GM18519 (cell line): ENCODE measurements around the gene VPS11.
"Not testable (repeated sequence)": the region's sequence is repeated elsewhere in the genome, so short reads cannot be mapped to it uniquely, and the experiment has no call there.

Source experiments
- ATAC-seq: cut with Tn5 transposase; IDR thresholded peaks from one replicate; pipeline ENCODE4 v1.9.1; 2021; ENCODE audit warnings: mild to moderate bottlenecking, moderate library complexity; ENCODE audit not compliant: unreplicated experiment, low FRiP score

VPS11 gene

DNA sequence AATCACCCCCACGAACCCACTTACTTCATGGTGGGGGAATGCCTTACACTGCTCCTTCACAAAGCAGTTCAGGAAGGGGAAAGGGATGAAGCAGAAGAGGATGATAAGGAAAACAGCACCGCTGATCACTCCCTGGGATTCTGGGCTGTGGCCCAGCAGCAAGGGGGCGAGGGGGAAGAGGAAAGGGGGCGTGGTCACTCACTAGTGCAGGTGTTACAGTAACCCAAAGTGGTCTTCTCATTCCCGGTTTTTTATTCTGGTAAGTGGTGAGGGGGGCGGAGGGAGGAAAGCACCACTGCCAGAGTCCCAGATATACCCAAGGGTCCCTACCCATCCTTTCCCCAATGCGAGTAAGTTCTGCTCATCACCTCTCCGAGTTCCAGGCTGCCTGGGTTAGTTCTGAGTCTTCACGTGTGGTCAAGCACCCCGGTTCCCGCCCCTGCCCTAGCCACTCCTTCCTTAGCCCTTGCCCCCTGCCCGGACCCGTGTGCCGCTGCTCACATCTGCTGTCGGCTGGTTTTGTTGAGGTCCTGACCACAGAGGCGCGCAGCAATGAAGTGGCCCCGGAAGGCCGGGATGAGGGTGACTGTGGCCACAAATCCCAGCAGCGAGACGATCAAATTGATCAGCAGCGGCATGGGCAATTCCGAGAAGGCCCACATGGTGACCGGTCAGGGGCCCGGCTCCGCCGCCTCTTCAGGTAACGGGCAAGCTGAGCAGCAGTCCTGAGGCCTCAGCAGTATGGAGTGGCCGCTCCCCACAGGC lies 33.6 kb downstream of the VPS11 start:
- no peak for ATAC-seq

DNA sequence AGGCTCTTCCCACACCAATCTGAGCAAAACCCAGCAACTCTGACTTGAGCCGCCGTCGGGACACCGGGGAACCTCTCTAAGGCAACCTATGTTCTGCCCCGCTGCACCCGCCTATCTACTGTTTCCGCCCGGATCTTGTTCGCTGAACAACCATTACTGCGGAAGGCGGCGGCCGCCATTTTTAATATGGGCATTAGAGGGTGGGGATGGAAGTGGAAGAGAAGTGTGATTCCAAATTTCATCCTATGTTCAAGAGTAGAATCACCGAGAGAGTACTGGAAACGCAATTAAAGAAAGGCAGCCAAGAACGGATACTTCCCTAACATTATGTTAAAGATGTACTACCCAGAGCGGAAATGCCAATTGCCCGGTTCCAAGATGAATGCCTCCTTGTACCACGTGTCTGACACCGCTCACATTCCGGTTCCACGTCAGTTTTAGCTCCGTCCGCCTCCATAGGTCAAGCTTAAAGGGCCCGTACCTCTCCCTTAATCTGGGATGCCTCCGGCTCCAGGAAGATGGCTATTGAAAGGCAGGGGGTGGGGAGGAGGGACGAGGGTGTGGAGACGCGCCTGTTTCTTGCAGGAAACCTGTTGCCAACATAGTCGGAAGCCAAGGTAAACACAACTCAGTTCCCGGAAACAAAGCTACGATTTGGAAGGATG lies 34.3 kb downstream of the VPS11 start, which contains the start of gene DPAGT1:
Gene DPAGT1 (minus strand): TSS at position 95 of the 665 bp plus-strand sequence. CDS start 198 bp downstream, outside the sequence.
- peak; percentile 67 for ATAC-seq

DNA sequence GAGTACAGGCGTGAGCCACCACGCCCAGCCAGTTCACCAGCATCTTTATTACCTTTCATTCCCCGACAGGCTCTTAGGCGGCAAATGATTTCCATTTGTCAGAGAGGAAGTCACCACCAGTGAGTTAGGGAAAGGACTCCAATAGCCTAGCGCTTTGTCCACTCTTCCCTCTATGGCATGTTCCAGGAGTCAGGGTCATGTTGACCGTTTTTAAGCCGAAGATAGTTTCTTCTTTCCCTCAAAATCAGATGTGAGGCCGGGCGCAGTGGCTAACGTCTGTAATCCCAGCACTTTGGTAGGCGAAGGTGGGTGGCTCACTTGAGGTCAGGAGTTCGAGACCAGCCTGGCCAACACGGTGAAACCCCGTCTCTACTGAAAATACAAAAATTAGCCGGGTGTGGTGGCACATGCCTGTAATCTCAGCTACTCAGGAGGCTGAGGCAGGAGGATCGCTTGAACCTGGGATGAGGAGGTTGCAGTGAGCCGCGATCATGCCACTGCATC lies 35.6 kb downstream of the VPS11 start:
- not testable (repeated sequence) for ATAC-seq

DNA sequence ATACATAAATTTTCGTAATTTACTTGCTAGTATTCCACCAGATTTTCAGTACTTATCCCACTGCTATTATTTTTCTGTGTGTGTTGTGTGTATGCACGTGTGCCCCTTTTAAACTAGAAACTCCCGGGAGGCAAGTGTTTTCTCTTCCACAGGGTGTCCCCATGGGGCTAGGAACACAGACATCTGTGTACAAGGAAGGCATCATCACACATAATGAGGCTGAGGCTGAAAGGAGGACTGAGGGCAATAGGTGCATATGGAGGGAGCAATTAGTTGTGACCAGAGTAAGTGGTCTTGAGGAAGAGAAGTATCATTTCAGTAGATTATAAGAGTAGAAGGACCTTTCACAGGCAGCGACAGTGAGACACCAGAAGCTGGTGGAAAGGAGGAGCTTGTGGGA lies 36.2 kb downstream of the VPS11 start:
- no peak for ATAC-seq

DNA sequence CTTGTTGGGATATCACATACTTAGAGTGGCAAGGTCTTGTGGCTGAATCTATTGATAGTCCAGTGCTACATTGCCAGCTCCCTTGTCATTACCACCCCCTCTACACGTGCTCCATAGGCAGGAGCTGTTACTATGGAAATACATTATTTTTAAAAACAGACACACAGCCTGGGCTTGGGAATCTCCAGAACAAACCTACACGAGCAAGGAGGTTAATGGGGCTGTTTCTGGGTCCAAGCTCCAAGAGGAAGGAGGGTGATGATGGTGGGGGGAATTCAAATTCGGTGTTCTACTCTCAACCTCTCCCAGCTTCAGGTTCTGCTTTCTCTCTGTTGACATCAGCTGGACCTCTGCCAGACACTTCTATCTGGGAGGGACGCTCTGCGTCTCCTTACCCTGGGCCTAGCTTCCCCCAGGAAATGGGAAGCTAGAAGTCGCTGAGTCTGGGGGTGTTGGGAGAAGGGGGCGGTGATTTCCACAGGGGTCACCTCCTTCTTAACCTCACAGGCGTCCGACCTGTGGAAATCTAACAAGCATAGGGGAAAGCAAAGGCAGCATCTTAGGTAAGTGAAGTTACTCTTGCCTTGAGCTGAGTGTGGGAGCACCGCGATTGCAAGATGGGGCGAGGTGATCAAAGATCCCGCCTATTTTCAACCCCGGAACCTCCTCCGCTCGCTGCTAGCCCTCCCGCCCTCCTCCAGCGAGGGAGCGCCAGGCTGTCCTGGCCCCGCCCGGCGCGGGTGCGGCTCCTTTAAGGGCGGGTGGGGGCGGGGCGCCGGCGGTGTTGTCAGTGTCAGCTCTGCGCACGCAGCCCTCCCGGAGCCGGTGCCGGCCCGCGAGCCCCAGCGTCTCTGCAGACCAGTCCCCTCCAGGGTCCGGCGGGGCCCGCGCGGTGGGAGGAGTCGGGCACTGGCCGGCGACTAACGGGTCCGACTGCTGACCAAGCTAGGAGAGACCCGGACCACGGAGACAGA lies 39.2 kb downstream of the VPS11 start, which contains the start of gene C2CD2L:
Gene C2CD2L (plus strand): TSS at position 781 of the 974 bp plus-strand sequence. CDS start 398 bp downstream, outside the sequence.
- ATAC-seq: peak; percentile 48

DNA sequence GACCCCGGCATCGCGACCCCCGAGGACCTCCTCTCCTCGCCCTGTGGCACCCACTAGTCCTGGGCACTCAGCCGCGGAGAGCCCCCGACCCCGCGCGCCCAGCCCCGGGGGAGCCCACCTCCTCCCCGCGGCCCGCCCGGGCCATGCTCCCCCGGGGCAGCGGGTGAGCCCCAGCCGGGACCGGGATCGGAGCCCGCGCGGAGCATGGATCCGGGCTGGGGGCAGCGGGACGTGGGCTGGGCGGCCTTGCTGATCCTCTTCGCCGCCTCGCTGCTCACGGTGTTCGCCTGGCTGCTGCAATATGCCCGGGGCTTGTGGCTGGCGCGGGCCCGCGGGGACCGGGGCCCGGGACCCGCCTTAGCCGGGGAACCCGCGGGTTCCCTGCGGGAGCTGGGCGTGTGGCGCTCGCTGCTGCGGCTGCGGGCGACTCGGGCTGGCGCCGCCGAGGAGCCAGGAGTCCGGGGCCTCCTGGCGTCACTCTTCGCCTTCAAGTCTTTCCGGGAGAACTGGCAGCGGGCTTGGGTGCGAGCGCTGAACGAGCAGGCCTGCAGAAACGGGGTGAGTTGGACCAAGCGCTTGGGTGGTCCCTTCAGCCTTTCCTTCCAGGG lies 40.0 kb downstream of the VPS11 start:
- peak; percentile 6 for ATAC-seq

DNA sequence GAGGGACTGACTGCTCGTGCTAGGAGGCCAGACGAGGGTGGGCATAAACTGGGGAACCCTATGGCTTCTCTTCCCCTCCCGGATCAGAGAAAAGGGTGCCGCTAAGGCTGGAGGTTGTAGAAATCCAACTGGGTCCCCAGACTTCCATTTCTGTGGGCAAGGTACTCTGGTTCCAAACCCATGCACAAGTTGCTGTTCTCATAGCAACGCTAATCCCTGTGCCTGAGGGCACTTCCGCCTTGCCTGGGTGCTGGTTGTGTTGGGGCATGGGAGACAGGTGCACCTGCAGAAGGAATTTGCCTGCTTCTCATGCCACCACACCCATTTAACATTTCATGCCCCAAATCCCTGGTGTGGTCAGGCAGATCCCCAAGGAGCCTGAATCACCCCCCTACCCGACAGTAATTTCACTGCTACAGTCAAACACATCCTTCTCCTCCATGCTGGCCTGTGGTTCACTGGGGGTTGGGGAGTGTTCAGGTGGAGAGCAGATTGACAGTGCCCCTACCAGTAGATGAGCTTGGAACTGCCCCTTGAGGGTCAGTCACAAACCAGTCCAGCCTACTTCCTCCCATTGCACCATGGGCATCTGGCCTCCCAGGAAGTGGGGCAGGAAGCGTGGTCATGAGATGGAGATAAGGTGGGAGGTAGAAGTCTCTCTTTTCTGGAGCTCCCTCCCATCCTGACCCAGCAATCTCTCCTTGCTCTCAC lies 40.7 kb downstream of the VPS11 start:
- ATAC-seq: no peak

DNA sequence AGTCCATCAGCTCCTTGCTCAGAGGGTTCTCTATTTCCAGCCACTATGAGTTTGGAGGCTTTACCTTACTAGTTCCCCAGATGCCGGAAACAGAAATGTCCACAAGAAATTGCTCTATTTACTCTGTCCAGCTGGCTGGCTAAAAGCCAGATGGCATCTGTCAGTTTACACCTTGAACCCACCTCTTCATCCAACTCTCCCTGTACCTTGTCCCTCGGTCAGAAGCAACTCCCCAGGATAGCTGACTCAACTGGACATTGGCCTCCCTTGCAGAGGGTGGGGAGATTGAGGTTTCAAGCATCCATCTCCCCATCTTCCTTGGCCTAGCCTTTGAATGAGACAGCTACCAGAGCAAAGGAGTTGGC lies 41.2 kb downstream of the VPS11 start:
- ATAC-seq: no peak

DNA sequence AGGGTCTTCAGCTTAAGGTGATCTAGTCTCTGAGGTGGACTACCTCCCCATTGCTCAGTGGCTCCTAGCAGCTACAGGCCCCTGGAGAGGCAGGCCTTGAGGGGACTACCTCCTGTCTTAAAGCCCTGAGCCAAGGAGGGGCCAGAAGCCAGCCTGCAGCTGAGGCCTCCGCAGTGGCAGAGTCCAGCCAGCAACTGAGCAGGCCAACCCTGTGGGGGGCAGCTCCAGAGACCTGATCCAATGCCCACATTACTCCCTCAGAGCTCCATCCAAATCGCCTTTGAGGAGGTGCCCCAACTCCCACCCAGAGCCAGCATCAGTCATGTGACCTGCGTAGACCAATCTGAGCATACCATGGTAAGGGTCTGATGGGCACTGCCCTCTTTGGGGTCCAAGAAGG lies 42.2 kb downstream of the VPS11 start:
- no peak for ATAC-seq

DNA sequence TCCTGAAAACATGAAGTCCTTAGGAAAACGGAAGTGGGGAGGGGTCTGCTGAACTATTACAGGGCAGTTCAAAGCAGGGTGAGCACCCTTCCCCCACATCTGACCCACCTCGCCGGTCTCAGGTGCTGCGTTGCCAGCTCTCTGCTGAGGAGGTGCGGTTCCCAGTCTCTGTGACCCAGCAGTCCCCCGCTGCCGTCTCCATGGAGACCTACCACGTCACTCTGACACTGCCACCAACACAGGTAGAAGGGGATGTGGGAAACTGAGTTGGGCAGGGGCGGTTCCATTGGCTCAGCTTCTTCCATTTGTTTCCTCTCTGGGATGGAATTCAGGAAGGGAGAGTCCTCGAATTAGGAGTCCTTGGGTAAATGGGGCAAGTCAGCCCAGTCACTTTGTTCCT lies 42.8 kb downstream of the VPS11 start:
- ATAC-seq: no peak

DNA sequence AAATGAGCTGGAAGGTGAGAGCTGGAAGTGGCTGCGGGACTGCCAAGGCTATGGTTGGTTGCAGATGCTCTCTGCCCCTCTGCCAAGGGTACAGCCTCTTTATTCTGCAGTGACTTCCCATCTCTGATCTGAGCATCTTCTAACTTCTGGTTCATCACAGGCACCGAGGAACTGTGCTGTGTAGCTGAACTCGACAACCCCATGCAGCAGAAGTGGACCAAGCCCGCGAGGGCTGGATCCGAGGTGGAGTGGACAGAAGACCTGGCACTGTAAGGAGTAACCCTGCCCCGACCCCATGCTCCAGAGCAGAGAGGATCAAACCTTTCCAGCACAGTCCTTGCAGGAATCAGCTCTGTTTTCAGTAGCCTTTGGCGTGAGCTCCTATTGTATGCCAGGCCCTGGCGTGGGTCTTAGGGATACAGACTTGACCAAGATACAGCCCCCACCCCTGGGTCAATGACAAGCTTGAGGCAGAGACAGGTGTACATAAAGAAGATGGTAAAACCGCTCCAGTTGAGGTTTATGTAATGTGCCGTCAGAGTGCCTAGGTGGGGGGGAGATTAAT lies 43.8 kb downstream of the VPS11 start:
- ATAC-seq: no peak

DNA sequence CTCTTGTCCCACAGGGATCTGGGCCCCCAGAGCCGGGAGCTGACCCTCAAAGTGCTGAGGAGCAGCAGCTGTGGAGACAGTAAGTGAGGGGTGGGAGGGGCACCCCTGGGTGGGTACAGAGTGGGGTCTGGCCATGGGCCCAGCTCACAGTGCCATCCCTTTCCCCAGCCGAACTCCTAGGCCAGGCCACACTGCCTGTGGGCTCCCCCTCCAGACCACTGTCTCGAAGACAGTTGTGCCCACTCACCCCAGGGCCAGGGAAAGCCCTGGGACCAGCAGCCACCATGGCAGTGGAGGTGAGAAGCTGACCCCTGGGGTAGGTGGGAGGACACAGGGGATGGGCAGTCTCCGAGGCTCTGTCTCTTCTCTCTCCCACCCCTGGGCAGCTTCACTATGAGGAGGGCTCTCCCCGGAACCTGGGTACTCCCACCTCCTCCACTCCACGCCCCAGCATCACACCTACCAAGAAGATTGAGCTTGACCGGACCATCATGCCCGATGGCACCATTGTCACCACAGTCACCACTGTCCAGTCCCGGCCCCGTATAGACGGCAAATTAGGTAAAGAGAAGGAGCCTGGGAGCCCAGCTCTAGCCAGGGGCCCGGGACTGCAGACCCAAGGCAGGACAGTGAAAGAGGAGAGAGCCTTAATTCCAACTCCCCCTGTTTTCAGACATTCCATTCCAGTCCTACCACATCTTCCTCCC lies 44.8 kb downstream of the VPS11 start:
- no peak for ATAC-seq

DNA sequence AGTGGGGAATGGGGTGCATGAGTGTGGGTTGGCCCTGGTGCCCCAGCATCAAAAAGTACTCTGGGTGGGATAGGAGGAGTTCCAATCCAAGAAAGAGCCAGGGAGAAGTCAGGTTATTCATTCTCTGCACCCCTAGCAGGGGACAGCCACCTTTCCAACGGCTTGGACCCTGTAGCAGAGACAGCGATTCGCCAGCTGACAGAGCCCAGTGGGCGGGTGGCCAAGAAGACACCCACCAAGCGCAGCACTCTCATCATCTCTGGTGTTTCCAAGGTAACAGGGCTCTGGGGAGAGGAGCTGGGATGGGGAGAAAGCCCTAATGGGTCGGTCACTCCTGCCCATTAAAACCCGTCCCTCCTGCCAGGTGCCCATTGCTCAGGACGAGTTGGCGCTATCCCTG lies 46.1 kb downstream of the VPS11 start:
- ATAC-seq: no peak

DNA sequence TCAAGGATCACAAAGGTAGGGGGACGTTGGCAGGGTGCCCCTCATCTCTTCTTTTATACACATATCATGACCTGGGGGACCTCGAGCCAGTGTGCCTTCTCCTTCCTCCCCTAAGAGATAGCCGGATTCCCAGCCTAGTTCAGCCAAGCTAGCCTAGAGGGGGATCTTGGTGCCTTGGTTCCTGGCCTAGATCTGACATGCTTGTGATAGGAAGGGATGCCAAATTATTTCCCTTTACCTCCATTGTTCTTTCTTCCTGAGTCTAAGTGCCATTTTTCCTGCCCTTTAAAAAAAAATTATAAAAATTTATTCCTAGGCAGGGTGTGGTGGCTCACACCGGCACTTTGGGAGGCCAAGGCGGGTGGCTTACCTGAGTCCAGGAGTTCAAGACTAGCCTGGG lies 46.7 kb downstream of the VPS11 start:
- no peak for ATAC-seq

DNA sequence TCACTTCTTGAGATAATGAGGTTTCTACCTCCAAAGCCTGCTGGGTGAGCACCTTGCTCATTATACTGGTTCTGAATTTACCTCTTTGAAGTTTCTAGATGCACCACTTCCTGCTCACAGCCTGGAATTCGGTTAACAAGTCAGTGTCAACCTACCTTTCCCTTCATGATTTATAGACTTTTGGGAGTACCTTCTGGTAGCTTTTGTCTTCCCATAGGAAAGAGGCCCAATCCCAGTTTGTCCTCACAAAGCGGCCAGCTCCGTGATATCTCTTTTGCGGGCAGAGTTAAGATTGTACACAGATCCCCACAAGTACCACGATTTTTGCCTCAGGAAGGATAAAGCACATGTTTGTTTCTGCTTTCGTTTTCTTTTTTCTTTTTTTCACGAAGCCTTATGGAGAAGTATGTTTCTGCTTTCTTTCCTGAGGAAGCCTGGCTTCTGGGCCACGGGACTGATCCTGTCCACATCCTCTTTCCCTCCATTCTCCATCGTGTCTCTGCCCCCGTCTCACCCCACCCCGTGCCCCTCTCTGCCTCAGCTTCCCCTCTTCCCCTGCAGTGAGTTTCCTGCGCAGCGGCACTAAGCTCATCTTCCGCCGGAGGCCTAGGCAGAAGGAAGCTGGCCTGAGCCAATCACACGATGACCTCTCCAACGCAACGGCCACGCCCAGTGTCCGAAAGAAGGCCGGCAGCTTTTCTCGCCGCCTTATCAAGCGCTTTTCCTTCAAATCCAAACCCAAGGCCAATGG lies 48.0 kb downstream of the VPS11 start:
- no peak for ATAC-seq

DNA sequence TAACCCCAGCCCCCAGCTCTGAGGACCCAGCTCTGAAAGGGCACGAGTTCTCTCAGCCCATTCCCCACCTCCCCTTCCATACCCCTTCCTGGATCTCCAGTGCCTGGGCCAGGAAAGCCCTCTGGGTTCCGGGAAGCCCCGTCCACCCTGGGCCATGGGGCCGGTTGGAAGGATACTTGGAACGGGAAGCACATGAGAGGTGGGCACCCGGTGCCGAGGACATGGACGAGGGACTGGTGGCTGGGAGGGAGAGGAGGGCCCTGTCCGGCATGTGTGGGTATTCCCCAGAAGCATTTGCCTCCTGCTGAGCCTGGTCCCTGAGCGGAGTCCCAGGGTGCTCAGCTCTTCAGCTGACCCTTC lies 48.6 kb downstream of the VPS11 start:
- ATAC-seq: no peak

DNA sequence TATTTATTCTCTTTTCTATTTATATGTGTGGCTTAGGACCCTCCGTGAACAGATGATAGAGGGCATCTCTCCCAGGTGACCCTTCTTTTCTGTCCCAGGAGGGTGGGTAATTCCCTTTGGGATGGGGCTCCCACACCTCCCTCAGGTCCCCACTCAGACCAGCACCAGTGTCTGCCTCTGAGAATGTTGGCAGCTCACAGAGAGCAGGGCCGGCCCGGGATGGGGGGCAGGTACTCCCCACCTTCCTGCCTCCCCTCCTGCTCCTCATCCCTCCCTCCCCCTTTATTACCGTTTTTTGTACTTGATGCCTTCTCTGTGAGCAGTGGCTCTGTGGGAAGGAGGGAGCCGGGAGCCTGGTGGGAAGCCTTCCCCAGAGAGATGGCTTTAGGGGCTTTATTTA lies 49.0 kb downstream of the VPS11 start:
- ATAC-seq: no peak
